ENCODE measurements around the gene RFC5. TPM values are rescaled to one million over a fixed set of nuclear protein-coding genes. Genes with fewer than 3 reads are reported as not detected.

RFC5 gene
- polyA plus RNA-seq, 2 donors, result 7.8 to 13.8 TPM

- no peak overlapping the region for H3K27ac ChIP-seq (ENCODE audit: low read depth in 2 of 2, low read length in 1 of 2)
- no peak overlapping the region for H3K4me3 ChIP-seq (ENCODE audit: low read depth in 1 of 2, low read length in 2 of 2)
- WGBS, 2 donors, result 96 to 97% methylated on average over 5 of the region's 5 CpGs
- no peaks in the 10 kb centered on the region for H3K27me3 ChIP-seq (ENCODE audit: control insufficient read depth in 1 of 2, insufficient read depth in 2 of 2, low read length in 2 of 2)
- H3K36me3 ChIP-seq (ENCODE audit: control insufficient read depth in 2 of 2, insufficient read depth in 2 of 2, low read length in 1 of 2), result peaks cover 13 to 15% of the 10 kb centered on the region in 2 donors
- H3K9me3 ChIP-seq (ENCODE audit: control insufficient read depth in 2 of 2, insufficient read depth in 1 of 2, low read depth in 1 of 2, low read length in 1 of 2), result no peaks in the 10 kb centered on the region
- no peaks in the 10 kb centered on the region for H3K4me1 ChIP-seq (ENCODE audit: control insufficient read depth in 2 of 2, insufficient read depth in 2 of 2, low read length in 1 of 2)
Observed at GRCh38 chr12:118029166-118029565, 12.7 kb downstream of the RFC5 start.

GRCh38 chr12:118032188-118032587, 15.7 kb downstream of the RFC5 start:
- 87 to 92% methylated on average over 7 of the region's 7 CpGs for WGBS, 2 donors
- Histone ChIP-seq H3K9me3 (ENCODE audit: control insufficient read depth in 2 of 2, insufficient read depth in 1 of 2, low read depth in 1 of 2, low read length in 1 of 2) (no peaks in the 10 kb centered on the region), H3K4me3 (ENCODE audit: low read depth in 1 of 2, low read length in 2 of 2) (no peak overlapping the region), H3K27ac (ENCODE audit: low read depth in 2 of 2, low read length in 1 of 2) (no peak overlapping the region), H3K4me1 (ENCODE audit: control insufficient read depth in 2 of 2, insufficient read depth in 2 of 2, low read length in 1 of 2) (no peaks in the 10 kb centered on the region), H3K36me3 (ENCODE audit: control insufficient read depth in 2 of 2, insufficient read depth in 2 of 2, low read length in 1 of 2) (peaks cover 16 to 17% of the 10 kb centered on the region in 2 donors), H3K27me3 (ENCODE audit: control insufficient read depth in 1 of 2, insufficient read depth in 2 of 2, low read length in 2 of 2) (no peaks in the 10 kb centered on the region)

- Histone ChIP-seq H3K4me1 (ENCODE audit: control insufficient read depth in 2 of 2, insufficient read depth in 2 of 2, low read length in 1 of 2) (no peaks in the 10 kb centered on the region), H3K27ac (ENCODE audit: low read depth in 2 of 2, low read length in 1 of 2) (no peak overlapping the region), H3K9me3 (ENCODE audit: control insufficient read depth in 2 of 2, insufficient read depth in 1 of 2, low read depth in 1 of 2, low read length in 1 of 2) (no peaks in the 10 kb centered on the region), H3K4me3 (ENCODE audit: low read depth in 1 of 2, low read length in 2 of 2) (no peak overlapping the region), H3K27me3 (ENCODE audit: control insufficient read depth in 1 of 2, insufficient read depth in 2 of 2, low read length in 2 of 2) (no peaks in the 10 kb centered on the region), H3K36me3 (ENCODE audit: control insufficient read depth in 2 of 2, insufficient read depth in 2 of 2, low read length in 1 of 2) (peaks cover 21% of the 10 kb centered on the region in 2 donors)
- WGBS, 2 donors, result 82 to 86% methylated on average over 5 of the region's 5 CpGs
Observed at GRCh38 chr12:118033323-118033722, 16.8 kb downstream of the RFC5 start.

- no peak overlapping the region for H3K4me3 ChIP-seq (ENCODE audit: low read depth in 1 of 2, low read length in 2 of 2)
- no peaks in the 10 kb centered on the region for H3K4me1 ChIP-seq (ENCODE audit: control insufficient read depth in 2 of 2, insufficient read depth in 2 of 2, low read length in 1 of 2)
- H3K27ac ChIP-seq (ENCODE audit: low read depth in 2 of 2, low read length in 1 of 2), result no peak overlapping the region
- 75 to 77% methylated on average over 5 of the region's 5 CpGs for WGBS, 2 donors
- H3K36me3 ChIP-seq (ENCODE audit: control insufficient read depth in 2 of 2, insufficient read depth in 2 of 2, low read length in 1 of 2), result peaks cover 21% of the 10 kb centered on the region in 2 donors
- no peaks in the 10 kb centered on the region for H3K27me3 ChIP-seq (ENCODE audit: control insufficient read depth in 1 of 2, insufficient read depth in 2 of 2, low read length in 2 of 2)
- H3K9me3 ChIP-seq (ENCODE audit: control insufficient read depth in 2 of 2, insufficient read depth in 1 of 2, low read depth in 1 of 2, low read length in 1 of 2), result no peaks in the 10 kb centered on the region
Observed at GRCh38 chr12:118033902-118034301, 17.4 kb downstream of the RFC5 start.

- WGBS, 2 donors, result 89 to 91% methylated on average over 5 of the region's 5 CpGs
- no peak overlapping the region for H3K4me3 ChIP-seq (ENCODE audit: low read depth in 1 of 2, low read length in 2 of 2)
- H3K4me1 ChIP-seq (ENCODE audit: control insufficient read depth in 2 of 2, insufficient read depth in 2 of 2, low read length in 1 of 2), result no peaks in the 10 kb centered on the region
- H3K9me3 ChIP-seq (ENCODE audit: control insufficient read depth in 2 of 2, insufficient read depth in 1 of 2, low read depth in 1 of 2, low read length in 1 of 2), result no peaks in the 10 kb centered on the region
- no peaks in the 10 kb centered on the region for H3K27me3 ChIP-seq (ENCODE audit: control insufficient read depth in 1 of 2, insufficient read depth in 2 of 2, low read length in 2 of 2)
- peak overlapping the region in 1 of 2 donors; percentile 22 for H3K27ac ChIP-seq (ENCODE audit: low read depth in 2 of 2, low read length in 1 of 2)
- peaks cover 21% of the 10 kb centered on the region in 2 donors for H3K36me3 ChIP-seq (ENCODE audit: control insufficient read depth in 2 of 2, insufficient read depth in 2 of 2, low read length in 1 of 2)
Observed at GRCh38 chr12:118034429-118035189, 18.1 kb downstream of the RFC5 start.

- WGBS, 2 donors, result 72 to 74% methylated on average over 9 of the region's 9 CpGs
- no peak overlapping the region for H3K4me3 ChIP-seq (ENCODE audit: low read depth in 1 of 2, low read length in 2 of 2)
- H3K9me3 ChIP-seq (ENCODE audit: control insufficient read depth in 2 of 2, insufficient read depth in 1 of 2, low read depth in 1 of 2, low read length in 1 of 2), result no peaks in the 10 kb centered on the region
- H3K27ac ChIP-seq (ENCODE audit: low read depth in 2 of 2, low read length in 1 of 2), result peak overlapping the region in 1 of 2 donors; percentile 22
- H3K27me3 ChIP-seq (ENCODE audit: control insufficient read depth in 1 of 2, insufficient read depth in 2 of 2, low read length in 2 of 2), result no peaks in the 10 kb centered on the region
- H3K36me3 ChIP-seq (ENCODE audit: control insufficient read depth in 2 of 2, insufficient read depth in 2 of 2, low read length in 1 of 2), result peaks cover 21 to 22% of the 10 kb centered on the region in 2 donors
- H3K4me1 ChIP-seq (ENCODE audit: control insufficient read depth in 2 of 2, insufficient read depth in 2 of 2, low read length in 1 of 2), result no peaks in the 10 kb centered on the region
Observed at GRCh38 chr12:118035190-118036041, 18.9 kb downstream of the RFC5 start.

- no peaks in the 10 kb centered on the region for H3K27me3 ChIP-seq (ENCODE audit: control insufficient read depth in 1 of 2, insufficient read depth in 2 of 2, low read length in 2 of 2)
- no peak overlapping the region for H3K27ac ChIP-seq (ENCODE audit: low read depth in 2 of 2, low read length in 1 of 2)
- H3K9me3 ChIP-seq (ENCODE audit: control insufficient read depth in 2 of 2, insufficient read depth in 1 of 2, low read depth in 1 of 2, low read length in 1 of 2), result no peaks in the 10 kb centered on the region
- no peaks in the 10 kb centered on the region for H3K4me1 ChIP-seq (ENCODE audit: control insufficient read depth in 2 of 2, insufficient read depth in 2 of 2, low read length in 1 of 2)
- H3K4me3 ChIP-seq (ENCODE audit: low read depth in 1 of 2, low read length in 2 of 2), result no peak overlapping the region
- 91% methylated on average over 11 of the region's 11 CpGs for WGBS, 2 donors
- H3K36me3 ChIP-seq (ENCODE audit: control insufficient read depth in 2 of 2, insufficient read depth in 2 of 2, low read length in 1 of 2), result peaks cover 21 to 30% of the 10 kb centered on the region in 2 donors
Observed at GRCh38 chr12:118036672-118037411, 20.3 kb downstream of the RFC5 start.

- H3K4me1 ChIP-seq (ENCODE audit: control insufficient read depth in 2 of 2, insufficient read depth in 2 of 2, low read length in 1 of 2), result no peaks in the 10 kb centered on the region
- H3K27ac ChIP-seq (ENCODE audit: low read depth in 2 of 2, low read length in 1 of 2), result no peak overlapping the region
- 73 to 80% methylated on average over 6 of the region's 6 CpGs for WGBS, 2 donors
- no peaks in the 10 kb centered on the region for H3K9me3 ChIP-seq (ENCODE audit: control insufficient read depth in 2 of 2, insufficient read depth in 1 of 2, low read depth in 1 of 2, low read length in 1 of 2)
- H3K36me3 ChIP-seq (ENCODE audit: control insufficient read depth in 2 of 2, insufficient read depth in 2 of 2, low read length in 1 of 2), result peaks cover 21 to 34% of the 10 kb centered on the region in 2 donors
- no peaks in the 10 kb centered on the region for H3K27me3 ChIP-seq (ENCODE audit: control insufficient read depth in 1 of 2, insufficient read depth in 2 of 2, low read length in 2 of 2)
- no peak overlapping the region for H3K4me3 ChIP-seq (ENCODE audit: low read depth in 1 of 2, low read length in 2 of 2)
Observed at GRCh38 chr12:118038137-118038536, 21.6 kb downstream of the RFC5 start.

- no peaks in the 10 kb centered on the region for H3K4me1 ChIP-seq (ENCODE audit: control insufficient read depth in 2 of 2, insufficient read depth in 2 of 2, low read length in 1 of 2)
Observed at GRCh38 chr12:118042091-118042490, 25.6 kb downstream of the RFC5 start.

More at GRCh38 chr12:118042091-118042490, 25.6 kb downstream of the RFC5 start:
- Histone ChIP-seq H3K27me3 (ENCODE audit: control insufficient read depth in 1 of 2, insufficient read depth in 2 of 2, low read length in 2 of 2) (no peaks in the 10 kb centered on the region), H3K9me3 (ENCODE audit: control insufficient read depth in 2 of 2, insufficient read depth in 1 of 2, low read depth in 1 of 2, low read length in 1 of 2) (no peaks in the 10 kb centered on the region), H3K4me3 (ENCODE audit: low read depth in 1 of 2, low read length in 2 of 2) (no peak overlapping the region), H3K36me3 (ENCODE audit: control insufficient read depth in 2 of 2, insufficient read depth in 2 of 2, low read length in 1 of 2) (peaks cover 5 to 28% of the 10 kb centered on the region in 2 donors), H3K27ac (ENCODE audit: low read depth in 2 of 2, low read length in 1 of 2) (no peak overlapping the region)
- 93 to 94% methylated on average over 4 of the region's 4 CpGs for WGBS, 2 donors
